H1 (cell line): ENCODE results near the gene ZMPSTE24. TPM values are rescaled to one million over a fixed set of nuclear protein-coding genes. Genes with fewer than 3 reads are reported as not detected.

ENCODE experiments used
- TAF1 ChIP-seq: IDR thresholded peaks from 2 replicates; pipeline ENCODE4 v1.6.1; 2011; ENCODE audit warnings: mild to moderate bottlenecking, low read depth, low read length
- polyA plus RNA-seq, 7 experiments: library from polyadenylated mRNA; depleted of rRNA in 3 of 7; stranded (reverse) in 5 of 7; unstranded in 2 of 7; fragments of >200 nt in 5 of 7; fragments of 200-250 nt in 2 of 7; gene quantifications; 1 replicate in 5 of 7; 2 replicates in 1 of 7; 4 replicates in 1 of 7; pipeline versions ENCODE4 v1.2.1 to v1.2.3, GENCODE V29; 2011 to 2013; ENCODE audit warnings: missing spikeins in 2 of 7, mixed read lengths in 2 of 7
- total RNA-seq: library from RNA; stranded (reverse); fragmentation: NEBNext Ultra II Directional; extraction: Animal tissue kit (Norgen Biotek cat#: 25700); gene quantifications from 2 replicates; pipeline ENCODE4 v1.2.1, GENCODE V29; 2021

ZMPSTE24 gene
- total and polyA plus RNA-seq, 2 of the 8 experiments (the other 6 are each of a cell fraction or from before 2014, with no cell fraction given) = 12.7 to 42.9 TPM

DNA sequence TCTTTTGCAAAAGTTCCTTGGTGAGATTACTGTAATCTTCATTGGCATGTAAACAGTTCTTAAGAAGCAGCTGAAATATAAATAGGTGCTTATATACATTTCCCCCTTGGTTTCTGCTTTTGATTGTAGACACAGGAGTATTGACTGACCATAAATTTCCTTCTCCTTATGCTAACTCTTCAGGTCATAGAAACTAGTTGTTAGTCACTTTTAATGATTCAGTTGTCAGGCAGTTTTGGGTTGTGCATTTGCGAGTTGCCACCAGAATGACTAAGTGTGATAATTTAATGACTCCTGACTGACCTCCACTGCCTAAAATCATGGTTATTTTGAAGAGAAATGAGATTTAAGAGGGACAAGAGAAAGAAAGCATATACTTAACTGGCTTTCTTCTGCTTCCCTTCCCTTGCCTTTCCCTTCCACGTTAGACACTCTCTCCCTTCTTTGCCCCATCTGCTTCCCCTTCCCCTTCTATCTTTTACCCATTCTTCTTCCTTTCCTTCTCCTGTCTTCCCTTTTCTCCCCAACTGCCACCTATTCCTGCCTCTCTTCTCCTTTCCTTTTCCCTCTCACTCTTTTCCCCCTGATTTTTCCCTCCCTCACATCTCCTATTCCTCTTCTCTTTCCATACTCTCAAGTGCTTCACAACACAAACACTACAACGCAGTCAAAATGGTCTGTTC lies 12.3 kb downstream of the ZMPSTE24 start (continued):
- TF ChIP-seq TAF1 = no peak
- TF ChIP-seq, all 59 proteins: peak for 0
